MM.1S (cell line): ENCODE data around the gene TMEM14B.
A peak's percentile ranks its signal among the peaks of the same experiment; 100 is the strongest.
"Not testable (repeated sequence)": the region's sequence is repeated elsewhere in the genome, so short reads cannot be mapped to it uniquely, and the experiment has no call there.

Source experiments
- DNase-seq: peaks from one replicate; pipeline ENCODE4 v3.0.0-alpha.2; 2015
- H2AFZ ChIP-seq: fragments of 300-600 bp; sonication (generic); 2 replicates; pipeline ENCODE4 v1.6.0; 2016; ENCODE audit warnings: antibody characterized with exemption, low read length
- H3F3A ChIP-seq: fragments of 300-600 bp; sonication (generic); 2 replicates; pipeline ENCODE4 v1.6.1; 2016; ENCODE audit warnings: mild to moderate bottlenecking, antibody characterized with exemption, low read length, moderate library complexity, mixed read lengths; ENCODE audit not compliant: insufficient read depth
- H3K27ac ChIP-seq: fragments of 300-600 bp; sonication (generic); 2 replicates; pipeline ENCODE4 v1.5.1; 2016; ENCODE audit warnings: mild to moderate bottlenecking, low read length
- H3K27me3 ChIP-seq: fragments of 300-600 bp; sonication (generic); replicated peaks from 2 replicates; pipeline ENCODE4 v1.6.0; 2016; ENCODE audit warnings: low read length; ENCODE audit not compliant: insufficient read depth
- H3K36me3 ChIP-seq: fragments of 300-600 bp; sonication (generic); replicated peaks from 2 replicates; pipeline ENCODE4 v1.6.1; 2016; ENCODE audit warnings: mild to moderate bottlenecking, low read length, mixed read lengths; ENCODE audit not compliant: insufficient read depth
- H3K4me1 ChIP-seq: fragments of 300-600 bp; sonication (generic); 2 replicates; pipeline ENCODE4 v1.6.1; 2016; ENCODE audit warnings: low read length, mixed read lengths
- H3K4me2 ChIP-seq: fragments of 300-600 bp; sonication (generic); 2 replicates; pipeline ENCODE4 v1.6.0; 2016; ENCODE audit warnings: low read depth, low read length
- H3K4me3 ChIP-seq: fragments of 300-600 bp; sonication (generic); 2 replicates; pipeline ENCODE4 v1.5.1; 2016; ENCODE audit warnings: low read length, mixed read lengths
- H3K79me2 ChIP-seq: fragments of 300-600 bp; sonication (generic); 2 replicates; pipeline ENCODE4 v1.6.1; 2016; ENCODE audit warnings: mixed run types, low read length, mixed read lengths
- H3K9ac ChIP-seq: fragments of 300-600 bp; sonication (generic); 2 replicates; pipeline ENCODE4 v1.6.1; 2016; ENCODE audit warnings: low read length, mixed read lengths
- H3K9me2 ChIP-seq: fragments of 300-600 bp; sonication (generic); replicated peaks from 2 replicates; pipeline ENCODE4 v1.6.1; 2016; ENCODE audit warnings: mild to moderate bottlenecking, low read length, mixed read lengths; ENCODE audit not compliant: insufficient read depth
- H3K9me3 ChIP-seq: fragments of 300-600 bp; sonication (generic); replicated peaks from 2 replicates; pipeline ENCODE4 v1.6.1; 2016; ENCODE audit warnings: mild to moderate bottlenecking, low read length, mixed read lengths; ENCODE audit not compliant: insufficient read depth
- H4K20me1 ChIP-seq: fragments of 300-600 bp; sonication (generic); 2 replicates; pipeline ENCODE4 v1.6.1; 2016; ENCODE audit warnings: mild to moderate bottlenecking, low read length, moderate library complexity, mixed read lengths; ENCODE audit not compliant: insufficient read depth
- CTCF ChIP-seq: fragments of 300-600 bp; sonication (generic); IDR thresholded peaks from 2 replicates; pipeline ENCODE4 v1.5.1; 2016; ENCODE audit warnings: antibody characterized with exemption, low read length, mixed read lengths
- EZH2 ChIP-seq: fragments of 300-600 bp; sonication (generic); optimal IDR thresholded peaks from 2 replicates; pipeline ENCODE3; 2017; ENCODE audit warnings: low read depth, mild to moderate bottlenecking, antibody characterized with exemption, low read length, mixed read lengths
- EZH2phosphoT487 ChIP-seq: fragments of 300-600 bp; sonication (generic); IDR thresholded peaks from 2 replicates; pipeline ENCODE4 v1.6.1; 2018; ENCODE audit warnings: antibody characterized with exemption, low read length

TMEM14B gene

GRCh38 chr6:10745116-10745515 is 2.5 kb upstream of the TMEM14B start:
- Histone ChIP-seq H3K9me2 (no peaks in the 10 kb centered on the region), H3K4me3 (no peak overlapping the region), H3K9ac (no peak overlapping the region), H2AFZ (no peak overlapping the region), H3K4me1 (peaks cover 11% of the 10 kb centered on the region), H4K20me1 (no peaks in the 10 kb centered on the region), H3K9me3 (no peaks in the 10 kb centered on the region), H3K27me3 (no peaks in the 10 kb centered on the region), H3K79me2 (peaks cover 25% of the 10 kb centered on the region), H3F3A (no peaks in the 10 kb centered on the region), H3K36me3 (no peaks in the 10 kb centered on the region), H3K4me2 (no peak overlapping the region), H3K27ac (no peak overlapping the region)
- TF ChIP-seq EZH2phosphoT487 = no peak
- no peak for TF ChIP-seq CTCF
- no peak for TF ChIP-seq EZH2
- DNase-seq = no peak

DNA sequence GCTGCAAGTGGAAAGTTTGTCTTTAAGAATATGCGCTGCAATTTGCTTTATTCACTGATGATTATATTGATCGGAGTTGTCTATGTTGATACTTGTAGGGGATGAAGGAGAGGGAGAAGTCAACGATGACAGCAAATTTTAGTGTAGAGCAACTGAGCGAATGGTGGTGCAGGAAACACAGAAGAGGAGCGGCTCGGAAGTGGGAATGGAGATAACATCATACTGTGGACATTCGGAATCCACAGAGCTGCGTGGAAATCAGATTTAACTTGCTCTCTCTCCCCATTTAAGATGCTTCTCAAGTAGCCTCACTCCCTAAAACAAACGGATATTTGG is 722 bp upstream of the TMEM14B start:
- Histone ChIP-seq H2AFZ (peak overlapping the region; percentile 74), H3F3A (no peaks in the 10 kb centered on the region), H3K27me3 (no peaks in the 10 kb centered on the region), H3K4me3 (peak overlapping the region; percentile 71), H3K27ac (0 out of 2 replicates have a peak overlapping the region, but pooled peaks have one; percentile 10), H3K4me2 (peak overlapping the region; percentile 62), H3K9me3 (no peaks in the 10 kb centered on the region), H3K9me2 (no peaks in the 10 kb centered on the region), H3K36me3 (0 out of 2 replicates have a peak, but pooled peaks cover 3% of the 10 kb centered on the region), H4K20me1 (no peaks in the 10 kb centered on the region), H3K4me1 (peaks cover 11% of the 10 kb centered on the region), H3K79me2 (peaks cover 35% of the 10 kb centered on the region), H3K9ac (peak overlapping the region; percentile 74)
- DNase-seq = no peak
- TF ChIP-seq EZH2 = no peak
- TF ChIP-seq EZH2phosphoT487 = no peak
- no peak for TF ChIP-seq CTCF

DNA sequence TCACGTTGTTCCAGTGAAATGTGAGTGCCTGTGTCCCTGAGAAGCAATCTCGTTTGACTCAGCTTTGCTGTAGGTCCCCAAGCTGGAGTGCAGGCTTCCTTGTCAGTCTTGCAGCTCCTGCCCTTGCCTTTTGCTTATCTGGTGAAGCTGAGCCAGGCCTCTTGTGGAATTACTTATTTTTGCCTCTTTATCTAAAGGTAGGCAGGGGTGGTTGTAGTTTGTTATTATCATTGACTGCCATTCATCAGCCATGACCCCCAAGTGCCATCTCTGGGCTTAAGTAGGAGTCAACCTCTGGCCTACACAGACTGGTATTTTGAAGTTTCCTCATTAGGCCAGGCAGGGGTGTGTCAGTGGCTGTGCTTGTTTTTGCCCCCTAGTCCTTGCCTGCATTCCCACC is 2.1 kb downstream of the TMEM14B start:
- Histone ChIP-seq H3K27me3 (no peaks in the 10 kb centered on the region), H3K4me1 (peaks cover 11% of the 10 kb centered on the region), H4K20me1 (no peaks in the 10 kb centered on the region), H3K9ac (no peak overlapping the region), H3K4me2 (no peak overlapping the region), H3K27ac (no peak overlapping the region), H3K9me3 (no peaks in the 10 kb centered on the region), H3K4me3 (no peak overlapping the region), H2AFZ (no peak overlapping the region), H3K36me3 (0 out of 2 replicates have a peak, but pooled peaks cover 3% of the 10 kb centered on the region), H3F3A (no peaks in the 10 kb centered on the region), H3K9me2 (no peaks in the 10 kb centered on the region), H3K79me2 (peaks cover 55% of the 10 kb centered on the region)
- TF ChIP-seq CTCF (no peak), EZH2 (no peak), EZH2phosphoT487 (no peak)
- no peak for DNase-seq

DNA sequence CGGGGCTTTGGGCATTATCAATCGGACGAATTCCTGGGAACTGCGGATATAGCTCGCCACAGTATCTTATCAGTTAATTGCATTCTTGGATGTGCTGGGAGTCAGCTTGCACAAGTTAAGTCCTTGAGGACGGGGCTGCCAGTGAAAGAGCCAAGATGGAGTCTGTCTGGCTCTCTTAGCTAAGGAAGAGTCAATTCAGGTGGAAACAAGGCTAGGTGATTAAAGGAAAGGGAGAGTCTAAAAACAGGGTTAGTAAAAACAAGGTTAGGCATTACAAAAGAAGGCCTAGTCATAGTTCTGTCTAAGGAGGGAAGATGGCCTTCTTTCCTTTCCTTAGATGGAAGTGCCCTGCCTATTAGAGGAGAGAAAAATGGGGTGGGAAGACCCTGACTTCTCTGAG is 3.0 kb downstream of the TMEM14B start:
- H3K4me3 ChIP-seq, H3K27ac ChIP-seq, H3K27me3 ChIP-seq, H3K4me2 ChIP-seq, H3K9ac ChIP-seq, DNase-seq, H3K36me3 ChIP-seq, H4K20me1 ChIP-seq, H2AFZ ChIP-seq, H3F3A ChIP-seq, H3K9me2 ChIP-seq, H3K9me3 ChIP-seq: not testable (repeated sequence)
- H3K79me2 ChIP-seq = peaks cover 55% of the 10 kb centered on the region
- H3K4me1 ChIP-seq = peaks cover 11% of the 10 kb centered on the region

GRCh38 chr6:10751757-10752156 is 4.2 kb downstream of the TMEM14B start:
- H3K4me3 ChIP-seq, H3K36me3 ChIP-seq, H4K20me1 ChIP-seq, H2AFZ ChIP-seq, H3K9me2 ChIP-seq, H3K27me3 ChIP-seq, H3K4me1 ChIP-seq, H3K9me3 ChIP-seq, DNase-seq, H3K27ac ChIP-seq, H3K4me2 ChIP-seq, H3K9ac ChIP-seq, H3F3A ChIP-seq: not testable (repeated sequence)
- H3K79me2 ChIP-seq = peaks cover 55% of the 10 kb centered on the region
